Measurements from ENCODE around the gene DICER1. TPM values are rescaled to one million over a fixed set of nuclear protein-coding genes. Genes with fewer than 3 reads are reported as not detected.
"Not testable (repeated sequence)": the region's sequence is repeated elsewhere in the genome, so short reads cannot be mapped to it uniquely, and the experiment has no call there.

Gene DICER1, protein sequence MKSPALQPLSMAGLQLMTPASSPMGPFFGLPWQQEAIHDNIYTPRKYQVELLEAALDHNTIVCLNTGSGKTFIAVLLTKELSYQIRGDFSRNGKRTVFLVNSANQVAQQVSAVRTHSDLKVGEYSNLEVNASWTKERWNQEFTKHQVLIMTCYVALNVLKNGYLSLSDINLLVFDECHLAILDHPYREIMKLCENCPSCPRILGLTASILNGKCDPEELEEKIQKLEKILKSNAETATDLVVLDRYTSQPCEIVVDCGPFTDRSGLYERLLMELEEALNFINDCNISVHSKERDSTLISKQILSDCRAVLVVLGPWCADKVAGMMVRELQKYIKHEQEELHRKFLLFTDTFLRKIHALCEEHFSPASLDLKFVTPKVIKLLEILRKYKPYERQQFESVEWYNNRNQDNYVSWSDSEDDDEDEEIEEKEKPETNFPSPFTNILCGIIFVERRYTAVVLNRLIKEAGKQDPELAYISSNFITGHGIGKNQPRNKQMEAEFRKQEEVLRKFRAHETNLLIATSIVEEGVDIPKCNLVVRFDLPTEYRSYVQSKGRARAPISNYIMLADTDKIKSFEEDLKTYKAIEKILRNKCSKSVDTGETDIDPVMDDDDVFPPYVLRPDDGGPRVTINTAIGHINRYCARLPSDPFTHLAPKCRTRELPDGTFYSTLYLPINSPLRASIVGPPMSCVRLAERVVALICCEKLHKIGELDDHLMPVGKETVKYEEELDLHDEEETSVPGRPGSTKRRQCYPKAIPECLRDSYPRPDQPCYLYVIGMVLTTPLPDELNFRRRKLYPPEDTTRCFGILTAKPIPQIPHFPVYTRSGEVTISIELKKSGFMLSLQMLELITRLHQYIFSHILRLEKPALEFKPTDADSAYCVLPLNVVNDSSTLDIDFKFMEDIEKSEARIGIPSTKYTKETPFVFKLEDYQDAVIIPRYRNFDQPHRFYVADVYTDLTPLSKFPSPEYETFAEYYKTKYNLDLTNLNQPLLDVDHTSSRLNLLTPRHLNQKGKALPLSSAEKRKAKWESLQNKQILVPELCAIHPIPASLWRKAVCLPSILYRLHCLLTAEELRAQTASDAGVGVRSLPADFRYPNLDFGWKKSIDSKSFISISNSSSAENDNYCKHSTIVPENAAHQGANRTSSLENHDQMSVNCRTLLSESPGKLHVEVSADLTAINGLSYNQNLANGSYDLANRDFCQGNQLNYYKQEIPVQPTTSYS (N-terminal part only)
- 10 to 100 TPM; 30.7 to 41.5 (median 39.3) TPM for total RNA-seq
- polyA plus RNA-seq, result 10 to 100 TPM in 2 of 3 donors, 1 to 10 TPM in 1; 7.2 to 24.4 (median 11.4) TPM
- long read RNA-seq, donor 1, partial matches to known transcripts, result 4 of 9 reads
- long read RNA-seq, donor 1, other reads (novel, unspliced or antisense), result 5 of 9 reads
- long read RNA-seq, donor 2, full-length matches to known transcripts, result 2 of 14 reads
- long read RNA-seq, donor 2, partial matches to known transcripts, result 7 of 14 reads
- long read RNA-seq, donor 2, other reads (novel, unspliced or antisense), result 5 of 14 reads

DNA sequence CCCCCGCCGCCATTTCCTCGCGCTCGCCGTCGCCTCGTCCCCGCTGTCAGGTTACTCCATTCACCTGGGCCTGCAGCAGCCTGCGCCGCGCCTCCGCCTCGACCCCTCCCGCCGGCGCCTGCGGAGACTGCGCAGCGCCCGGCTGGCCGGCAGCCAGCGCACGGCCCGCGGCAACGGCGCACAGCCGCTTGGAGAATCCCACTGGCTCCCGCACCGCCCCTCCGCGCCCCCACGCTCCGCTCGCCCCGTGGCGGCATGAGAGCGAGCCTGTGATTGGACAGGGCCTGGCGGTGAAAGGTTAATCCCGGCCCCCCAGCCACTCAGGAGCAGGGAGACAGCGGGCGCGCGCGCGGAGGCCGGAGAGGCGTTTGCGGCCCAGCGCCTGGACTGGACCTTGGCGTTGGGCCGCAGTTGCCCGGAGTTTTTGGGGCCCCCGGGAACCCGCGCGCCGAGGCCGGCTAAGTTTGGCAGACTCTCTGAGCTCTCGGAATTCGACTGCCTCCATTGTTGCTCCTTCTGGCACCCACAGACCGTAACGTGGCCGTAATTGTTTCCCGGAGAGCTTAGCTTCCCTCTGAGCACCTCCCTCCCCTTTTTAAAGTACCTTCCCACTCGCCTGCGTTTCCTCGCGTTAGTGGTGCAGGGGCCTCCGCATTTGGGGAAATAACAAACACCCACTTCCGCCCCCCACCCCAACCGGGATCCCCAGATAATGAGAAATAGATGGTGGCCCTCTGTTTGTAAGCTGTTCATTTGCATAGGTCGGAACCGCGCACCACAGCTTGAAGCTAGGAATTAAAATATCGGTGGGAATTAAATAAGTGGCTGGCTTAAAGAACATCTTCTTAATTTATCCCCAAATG lies at the start of gene DICER1:
DICER1 (minus strand) TSS at position 203 of the 863 bp plus-strand sequence. CDS start 24,071 bp downstream, outside the sequence.
- ATAC-seq, result peak; percentile 96 to 98 (median 98)
- TF ChIP-seq, protein P1, sequence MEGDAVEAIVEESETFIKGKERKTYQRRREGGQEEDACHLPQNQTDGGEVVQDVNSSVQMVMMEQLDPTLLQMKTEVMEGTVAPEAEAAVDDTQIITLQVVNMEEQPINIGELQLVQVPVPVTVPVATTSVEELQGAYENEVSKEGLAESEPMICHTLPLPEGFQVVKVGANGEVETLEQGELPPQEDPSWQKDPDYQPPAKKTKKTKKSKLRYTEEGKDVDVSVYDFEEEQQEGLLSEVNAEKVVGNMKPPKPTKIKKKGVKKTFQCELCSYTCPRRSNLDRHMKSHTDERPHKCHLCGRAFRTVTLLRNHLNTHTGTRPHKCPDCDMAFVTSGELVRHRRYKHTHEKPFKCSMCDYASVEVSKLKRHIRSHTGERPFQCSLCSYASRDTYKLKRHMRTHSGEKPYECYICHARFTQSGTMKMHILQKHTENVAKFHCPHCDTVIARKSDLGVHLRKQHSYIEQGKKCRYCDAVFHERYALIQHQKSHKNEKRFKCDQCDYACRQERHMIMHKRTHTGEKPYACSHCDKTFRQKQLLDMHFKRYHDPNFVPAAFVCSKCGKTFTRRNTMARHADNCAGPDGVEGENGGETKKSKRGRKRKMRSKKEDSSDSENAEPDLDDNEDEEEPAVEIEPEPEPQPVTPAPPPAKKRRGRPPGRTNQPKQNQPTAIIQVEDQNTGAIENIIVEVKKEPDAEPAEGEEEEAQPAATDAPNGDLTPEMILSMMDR (IDR thresholded peaks at IDR 0.05), result no peak
- H3K36me3 ChIP-seq (ENCODE audit: insufficient read depth in 1 of 2, low read depth in 1 of 2), result no peaks in the 10 kb centered on the region
- intact Hi-C loops (cut with DNase I), result loop anchor here in 1 of 2 donors (2.0 to 10.0 kb wide), 2 partner anchors 33 to 377 kb away; partner anchors contain the start of gene GLRX5
- DNase-seq, result peak; percentile 97 to 99
- peaks cover 32% of the 10 kb centered on the region for H3K4me1 ChIP-seq
- 0 to 1% (median 0%) methylated on average over 51 to 77 of the region's 77 CpGs for WGBS, 3 donors
- H3K27ac ChIP-seq, result peak within 1 kb of the TSS; percentile 94
- peak within 1 kb of the TSS; percentile 83 for H3K4me3 ChIP-seq
- no peaks in the 10 kb centered on the region for H3K27me3 ChIP-seq (ENCODE audit: insufficient read depth in 3 of 3, low read length in 2 of 3)
- no peaks in the 10 kb centered on the region for H3K9me3 ChIP-seq

- H3K4me1 ChIP-seq, result no peaks in the 10 kb centered on the region
- DNase-seq, result no peak
- ATAC-seq, result no peak
- WGBS, 3 donors, result 83 to 93% (median 89%) methylated on average over 2 of the region's 2 CpGs
- TF ChIP-seq, protein P1 (IDR thresholded peaks at IDR 0.05), result no peak
- peaks cover 0 to 6% of the 10 kb centered on the region in 2 donors for H3K36me3 ChIP-seq (ENCODE audit: insufficient read depth in 1 of 2, low read depth in 1 of 2)
- H3K27ac ChIP-seq, result no peak overlapping the region
- no peak overlapping the region for H3K4me3 ChIP-seq
- intact Hi-C loops (cut with DNase I), result no loop called here
- H3K9me3 ChIP-seq, result peaks cover 4% of the 10 kb centered on the region
- H3K27me3 ChIP-seq (ENCODE audit: insufficient read depth in 3 of 3, low read length in 2 of 3), result no peaks in the 10 kb centered on the region
These were observed 49.2 kb upstream of the DICER1 start for GRCh38 chr14:95206534-95206933.

DNA sequence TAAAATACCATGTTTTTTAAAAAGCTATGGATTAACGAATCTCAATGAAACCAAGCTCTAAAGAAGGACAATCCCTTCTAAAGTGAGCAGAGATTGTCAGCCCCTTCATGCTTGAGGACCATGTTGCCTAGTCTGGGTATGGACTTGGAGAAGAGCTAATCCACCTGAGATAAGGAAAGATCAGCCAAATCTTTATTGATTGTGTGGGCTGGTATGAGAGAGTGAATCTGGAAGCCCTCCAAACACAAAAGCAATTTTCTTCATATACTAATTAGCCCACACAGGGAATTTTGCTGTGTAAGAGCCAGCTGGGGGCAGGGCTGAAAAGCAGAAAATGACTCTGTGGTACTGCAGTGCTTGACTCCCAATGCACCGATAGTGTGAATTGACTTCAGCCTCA lies 47.4 kb upstream of the DICER1 start:
- Histone ChIP-seq H3K27ac (no peak overlapping the region), H3K4me3 (no peak overlapping the region), H3K9me3 (peaks cover 4% of the 10 kb centered on the region), H3K27me3 (ENCODE audit: insufficient read depth in 3 of 3, low read length in 2 of 3) (no peaks in the 10 kb centered on the region), H3K36me3 (ENCODE audit: insufficient read depth in 1 of 2, low read depth in 1 of 2) (peaks cover 0 to 6% of the 10 kb centered on the region in 2 donors), H3K4me1 (no peaks in the 10 kb centered on the region)
- TF ChIP-seq, protein P1 (IDR thresholded peaks at IDR 0.05), result no peak
- no peak for DNase-seq
- no peak for ATAC-seq
- WGBS, 3 donors, result 83 to 92% (median 92%) methylated on average over 2 of the region's 2 CpGs
- intact Hi-C loops (cut with DNase I), result no loop called here

DNA sequence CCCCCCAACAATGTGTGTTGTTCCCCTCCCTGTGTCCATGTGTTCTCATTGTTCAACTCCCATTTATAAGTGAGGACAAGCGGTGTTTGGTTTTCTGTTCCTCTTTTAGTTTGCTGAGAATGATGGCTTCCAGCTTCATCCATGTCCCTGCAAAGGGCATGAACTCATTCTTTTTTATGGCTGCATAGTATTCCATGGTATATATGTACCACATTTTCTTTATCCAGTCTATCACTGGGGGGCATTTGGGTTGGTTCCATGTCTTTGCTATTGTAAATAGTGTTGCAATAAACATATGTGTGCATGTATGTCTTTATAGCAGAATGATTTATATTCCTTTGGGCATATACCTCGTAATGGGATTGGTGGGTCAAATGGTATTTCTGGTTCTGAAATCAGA lies 44.4 kb upstream of the DICER1 start:
- 94 to 98% (median 97%) methylated on average over 2 of the region's 2 CpGs for WGBS, 3 donors
- not testable (repeated sequence) for H3K27me3 ChIP-seq (ENCODE audit: insufficient read depth in 3 of 3, low read length in 2 of 3); ATAC-seq

More for the DNA sequence above, 44.4 kb upstream of the DICER1 start:
- H3K4me3 ChIP-seq; intact Hi-C loops (cut with DNase I); DNase-seq; H3K4me1 ChIP-seq; H3K27ac ChIP-seq; H3K9me3 ChIP-seq; H3K36me3 ChIP-seq (ENCODE audit: insufficient read depth in 1 of 2, low read depth in 1 of 2): not testable (repeated sequence)

All from psoas muscle (tissue), 8 donors.